HepG2 (cell line): ENCODE data around the gene SYTL2. TPM values are rescaled to one million over a fixed set of nuclear protein-coding genes. Genes with fewer than 3 reads are reported as not detected.

Experiments
- ADNP ChIP-seq: sonication (generic); formaldehyde crosslinking; IDR thresholded peaks from 2 replicates; pipeline ENCODE4 v1.4.0; 2020; ENCODE audit warnings: missing genetic modification reagents
- CEBPG ChIP-seq: IDR thresholded peaks from 2 replicates; pipeline ENCODE4 v1.6.1; 2016
- NFE2L2 ChIP-seq: fragments of 150-350 bp; IDR thresholded peaks from 2 replicates; pipeline ENCODE4 v1.6.1; 2014; ENCODE audit warnings: low read length
- NR3C1 ChIP-seq: sonication (generic); formaldehyde crosslinking; IDR thresholded peaks from 2 replicates; pipeline ENCODE4 v1.4.0; 2020; ENCODE audit warnings: missing genetic modification reagents
- PHF20 ChIP-seq: sonication (generic); formaldehyde crosslinking; IDR thresholded peaks from 2 replicates; pipeline ENCODE4 v1.5.0; 2020; ENCODE audit warnings: mild to moderate bottlenecking, missing genetic modification reagents
- PTBP1 ChIP-seq: fragments of 200-400 bp; formaldehyde crosslinking; IDR thresholded peaks from 2 replicates; pipeline ENCODE4 v1.6.1; 2018; ENCODE audit warnings: low read length, low read depth; ENCODE audit not compliant: poor library complexity, severe bottlenecking
- SNAPC5 ChIP-seq: sonication (generic); formaldehyde crosslinking; IDR thresholded peaks from 2 replicates; pipeline ENCODE4 v1.8.1; 2023; ENCODE audit warnings: mild to moderate bottlenecking, missing genetic modification reagents, borderline replicate concordance
- SRSF9 ChIP-seq: fragments of 200-400 bp; formaldehyde crosslinking; IDR thresholded peaks from 2 replicates; pipeline ENCODE4 v1.6.1; 2018; ENCODE audit warnings: borderline replicate concordance, mild to moderate bottlenecking, low read depth, low read length; ENCODE audit not compliant: insufficient read depth, poor library complexity, severe bottlenecking
- STAG1 ChIP-seq: sonication (generic); formaldehyde crosslinking; IDR thresholded peaks from 2 replicates; pipeline ENCODE4 v1.4.0; 2020; ENCODE audit warnings: missing genetic modification reagents
- ZBTB26 ChIP-seq: IDR thresholded peaks from 2 replicates; pipeline ENCODE4 v1.6.1; 2016; ENCODE audit warnings: missing compliant biosample characterization, missing genetic modification reagents, borderline replicate concordance
- ZNF280B ChIP-seq: sonication (generic); formaldehyde crosslinking; IDR thresholded peaks from 2 replicates; pipeline ENCODE4 v1.5.0; 2020; ENCODE audit warnings: missing genetic modification reagents, mild to moderate bottlenecking, borderline replicate concordance
- ZNF329 ChIP-seq: sonication (generic); formaldehyde crosslinking; IDR thresholded peaks from 2 replicates; pipeline ENCODE4 v1.9.0; 2021; ENCODE audit warnings: low read depth, mild to moderate bottlenecking, missing genetic modification reagents
- ZNF446 ChIP-seq: sonication (generic); formaldehyde crosslinking; IDR thresholded peaks from 2 replicates; pipeline ENCODE4 v1.5.0; 2020; ENCODE audit warnings: mild to moderate bottlenecking, missing genetic modification reagents
- ZNF512 ChIP-seq: sonication (generic); formaldehyde crosslinking; IDR thresholded peaks from 2 replicates; pipeline ENCODE4 v1.4.0; 2020; ENCODE audit warnings: mild to moderate bottlenecking, missing genetic modification reagents
- ZNF543 ChIP-seq: sonication (generic); formaldehyde crosslinking; IDR thresholded peaks from 2 replicates; pipeline ENCODE4 v1.4.0; 2020; ENCODE audit warnings: mild to moderate bottlenecking, missing genetic modification reagents
- ZNF652 ChIP-seq: IDR thresholded peaks from 2 replicates; pipeline ENCODE4 v1.6.1; 2016; ENCODE audit warnings: low read depth, borderline replicate concordance
- ZNF761 ChIP-seq: sonication (generic); formaldehyde crosslinking; conservative IDR thresholded peaks from 2 replicates; pipeline ENCODE4 v1.4.0; 2020; ENCODE audit warnings: mild to moderate bottlenecking, missing genetic modification reagents
- ZNF780A ChIP-seq: sonication (generic); formaldehyde crosslinking; IDR thresholded peaks from 2 replicates; pipeline ENCODE4 v1.8.0; 2022; ENCODE audit warnings: mild to moderate bottlenecking, missing genetic modification reagents, moderate library complexity
- polyA plus RNA-seq, 8 experiments: library from polyadenylated mRNA; depleted of rRNA in 3 of 8; stranded (reverse) in 7 of 8; unstranded in 1 of 8; fragments of >200 nt; fragmentation: Illumina TruSeq in 4 of 8; extraction: Trizol in 4 of 8; gene quantifications; 2 replicates each; pipeline versions ENCODE4 v1.2.1 to v1.2.3, GENCODE V29; 2011 to 2016; ENCODE audit warnings: low read depth in 4 of 8, missing spikeins in 1 of 8, mixed read lengths in 1 of 8; ENCODE audit not compliant: insufficient read depth in 1 of 8
- total RNA-seq, 5 experiments: library from RNA; depleted of rRNA; stranded (reverse); fragments of >200 nt; fragmentation: Illumina TruSeq; extraction: Trizol; gene quantifications; 2 replicates each; pipeline ENCODE4 v1.2.3, GENCODE V29; 2016; ENCODE audit warnings: low read depth in 1 of 5
- TF ChIP-seq, protein P1 (sequence below): sonication (generic); formaldehyde crosslinking; IDR thresholded peaks from 2 replicates; pipeline ENCODE4 v1.5.0; 2020; ENCODE audit warnings: mild to moderate bottlenecking, missing genetic modification reagents
- TF ChIP-seq, protein P2 (sequence below): sonication (generic); formaldehyde crosslinking; IDR thresholded peaks from 2 replicates; pipeline ENCODE4 v1.8.1; 2023; ENCODE audit warnings: missing genetic modification reagents, inconsistent platforms, borderline replicate concordance

Gene SYTL2
- total and polyA plus RNA-seq, 2 of the 13 experiments (the other 11 are each of a cell fraction or from before 2014, with no cell fraction given), result 0.77 to 0.90 TPM

DNA sequence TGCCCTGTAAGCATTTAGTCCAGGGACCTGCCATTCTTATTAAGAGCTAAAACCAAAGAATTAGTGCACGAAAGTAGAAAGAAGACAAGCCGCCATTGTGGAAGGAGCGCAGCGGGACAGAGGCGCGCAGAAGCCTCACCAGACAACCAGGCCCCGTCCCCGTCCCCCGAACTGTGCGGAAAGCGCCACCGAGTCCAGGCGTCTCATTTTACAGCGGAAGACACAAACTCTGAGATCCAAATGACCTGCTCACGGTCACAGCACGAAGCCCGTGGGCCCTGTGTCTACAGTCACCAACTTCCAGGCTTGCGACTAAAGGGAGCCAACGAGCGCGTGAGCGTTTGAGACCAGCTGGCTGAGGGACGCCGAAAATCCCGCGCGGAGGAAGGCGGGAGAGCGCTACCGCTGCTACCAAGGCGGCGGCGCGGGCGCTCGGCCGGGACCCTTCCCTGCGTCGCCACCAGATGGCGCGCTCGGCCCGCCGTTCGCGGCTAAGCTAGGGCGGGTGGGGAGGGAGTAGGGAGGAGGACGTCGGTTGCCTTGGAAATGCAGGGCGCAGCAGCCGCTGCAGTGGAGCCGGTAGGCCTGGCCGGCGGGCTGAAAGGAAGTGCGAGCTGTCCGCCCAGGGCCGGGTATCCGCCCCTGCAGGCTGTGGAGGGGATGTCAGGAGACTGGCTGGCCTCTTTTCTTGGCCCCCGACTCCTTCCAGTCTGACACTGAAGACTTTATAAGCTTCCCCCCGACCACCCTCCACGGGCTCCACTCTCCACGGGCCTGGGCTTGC is 43.8 kb upstream of the SYTL2 start (continued):
- TF ChIP-seq ZNF652, result no peak; the same call in 1 of the 2 replicates
- peak; percentile 84 for TF ChIP-seq ZNF329 (CRISPR knock-in tag)
- TF ChIP-seq PHF20, result peak; percentile 57; the same call in 1 of the 2 replicates
- TF ChIP-seq STAG1, result peak; percentile 100
- no peak for TF ChIP-seq ZNF446 (CRISPR knock-in tag)
- peak; percentile 96 for TF ChIP-seq ZNF761 (CRISPR knock-in tag)
- TF ChIP-seq NFE2L2, result no peak
- TF ChIP-seq, protein P1, sequence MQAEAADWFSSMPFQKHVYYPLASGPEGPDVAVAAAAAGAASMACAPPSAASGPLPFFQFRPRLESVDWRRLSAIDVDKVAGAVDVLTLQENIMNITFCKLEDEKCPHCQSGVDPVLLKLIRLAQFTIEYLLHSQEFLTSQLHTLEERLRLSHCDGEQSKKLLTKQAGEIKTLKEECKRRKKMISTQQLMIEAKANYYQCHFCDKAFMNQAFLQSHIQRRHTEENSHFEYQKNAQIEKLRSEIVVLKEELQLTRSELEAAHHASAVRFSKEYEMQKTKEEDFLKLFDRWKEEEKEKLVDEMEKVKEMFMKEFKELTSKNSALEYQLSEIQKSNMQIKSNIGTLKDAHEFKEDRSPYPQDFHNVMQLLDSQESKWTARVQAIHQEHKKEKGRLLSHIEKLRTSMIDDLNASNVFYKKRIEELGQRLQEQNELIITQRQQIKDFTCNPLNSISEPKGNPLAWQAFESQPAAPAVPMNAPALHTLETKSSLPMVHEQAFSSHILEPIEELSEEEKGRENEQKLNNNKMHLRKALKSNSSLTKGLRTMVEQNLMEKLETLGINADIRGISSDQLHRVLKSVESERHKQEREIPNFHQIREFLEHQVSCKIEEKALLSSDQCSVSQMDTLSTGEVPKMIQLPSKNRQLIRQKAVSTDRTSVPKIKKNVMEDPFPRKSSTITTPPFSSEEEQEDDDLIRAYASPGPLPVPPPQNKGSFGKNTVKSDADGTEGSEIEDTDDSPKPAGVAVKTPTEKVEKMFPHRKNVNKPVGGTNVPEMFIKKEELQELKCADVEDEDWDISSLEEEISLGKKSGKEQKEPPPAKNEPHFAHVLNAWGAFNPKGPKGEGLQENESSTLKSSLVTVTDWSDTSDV (CRISPR knock-in tag), result no peak
- TF ChIP-seq NR3C1 (CRISPR knock-in tag), result no peak
- no peak for TF ChIP-seq SNAPC5 (CRISPR knock-in tag)
- no peak for TF ChIP-seq ZNF543 (CRISPR knock-in tag)
- TF ChIP-seq ADNP (CRISPR knock-in tag), result no peak
- TF ChIP-seq SRSF9, result no peak
- TF ChIP-seq ZBTB26, result peak; percentile 83
- TF ChIP-seq PTBP1, result no peak
- peak; percentile 94 for TF ChIP-seq ZNF280B (CRISPR knock-in tag)
- TF ChIP-seq, protein P2, sequence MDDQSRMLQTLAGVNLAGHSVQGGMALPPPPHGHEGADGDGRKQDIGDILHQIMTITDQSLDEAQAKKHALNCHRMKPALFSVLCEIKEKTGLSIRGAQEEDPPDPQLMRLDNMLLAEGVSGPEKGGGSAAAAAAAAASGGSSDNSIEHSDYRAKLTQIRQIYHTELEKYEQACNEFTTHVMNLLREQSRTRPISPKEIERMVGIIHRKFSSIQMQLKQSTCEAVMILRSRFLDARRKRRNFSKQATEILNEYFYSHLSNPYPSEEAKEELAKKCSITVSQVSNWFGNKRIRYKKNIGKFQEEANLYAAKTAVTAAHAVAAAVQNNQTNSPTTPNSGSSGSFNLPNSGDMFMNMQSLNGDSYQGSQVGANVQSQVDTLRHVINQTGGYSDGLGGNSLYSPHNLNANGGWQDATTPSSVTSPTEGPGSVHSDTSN (CRISPR knock-in tag), result 0 out of 2 replicates have a peak, but pooled peaks have one; percentile 63
- no peak for TF ChIP-seq ZNF780A (CRISPR knock-in tag)
- TF ChIP-seq CEBPG (CRISPR knock-in tag), result peak; percentile 47; the same call in 1 of the 2 replicates
- peak; percentile 84; the same call in 1 of the 2 replicates for TF ChIP-seq ZNF512
